Progenitor cell of endocrine pancreas (in vitro differentiated cells): Measurements from ENCODE around the gene GJB2. TPM values are rescaled to one million over a fixed set of nuclear protein-coding genes. Genes with fewer than 3 reads are reported as not detected.

Source experiments
- DNase-seq: peaks from one replicate; pipeline ENCODE4 v3.0.0; 2021; ENCODE audit warnings: low spot score; ENCODE audit not compliant: unreplicated experiment
- H3K27ac Mint-ChIP-seq: 2 replicates; pipeline ENCODE4 v1.8.0; 2021; ENCODE audit warnings: mild to moderate bottlenecking, moderate library complexity, mixed read lengths
- H3K27me3 Mint-ChIP-seq: 2 replicates; pipeline ENCODE4 v1.8.0; 2021; ENCODE audit warnings: mixed read lengths
- H3K36me3 Mint-ChIP-seq: 2 replicates; pipeline ENCODE4 v1.8.0; 2022; ENCODE audit warnings: mixed read lengths; ENCODE audit not compliant: insufficient read depth
- H3K4me1 Mint-ChIP-seq: 2 replicates; pipeline ENCODE4 v1.8.0; 2021; ENCODE audit warnings: low read depth, mixed read lengths
- H3K4me3 Mint-ChIP-seq: 2 replicates; pipeline ENCODE4 v1.8.0; 2021; ENCODE audit warnings: low read depth, mild to moderate bottlenecking, moderate library complexity, mixed read lengths
- H3K9me3 Mint-ChIP-seq: 2 replicates; pipeline ENCODE4 v1.8.0; 2021; ENCODE audit warnings: low read depth, mixed read lengths
- CTCF ChIP-seq: fragments of 200-600 bp; sonication (generic); IDR thresholded peaks from one replicate; pipeline ENCODE4 v1.5.0; 2021; ENCODE audit warnings: antibody characterized with exemption, mild to moderate bottlenecking; ENCODE audit not compliant: unreplicated experiment
- total RNA-seq: library from RNA; stranded (reverse); gene quantifications from 2 replicates; pipeline ENCODE4 v1.2.1, GENCODE V29; 2021

GJB2 gene
- total RNA-seq, 1 donor from 2014 or later, result 1.1 TPM

- Mint-ChIP-seq H3K27ac (no peak overlapping the region), H3K36me3 (no peaks in the 10 kb centered on the region), H3K4me3 (peak overlapping the region; percentile 70), H3K27me3 (peaks cover 85% of the 10 kb centered on the region), H3K4me1 (peaks cover 11% of the 10 kb centered on the region), H3K9me3 (no peaks in the 10 kb centered on the region)
- DNase-seq, result no peak
- no peak for TF ChIP-seq CTCF
Measured at GRCh38 chr13:20192158-20192835, 441 bp downstream of the GJB2 start.

GRCh38 chr13:20191311-20192157 lies 1.2 kb downstream of the GJB2 start:
- no peak for TF ChIP-seq CTCF
- peak overlapping the region; percentile 70 for H3K4me3 Mint-ChIP-seq
- no peaks in the 10 kb centered on the region for H3K9me3 Mint-ChIP-seq
- H3K27me3 Mint-ChIP-seq, result peaks cover 80% of the 10 kb centered on the region
- peaks cover 9% of the 10 kb centered on the region for H3K4me1 Mint-ChIP-seq
- H3K36me3 Mint-ChIP-seq, result no peaks in the 10 kb centered on the region
- no peak for DNase-seq
- no peak overlapping the region for H3K27ac Mint-ChIP-seq

- TF ChIP-seq CTCF, result no peak
- H3K9me3 Mint-ChIP-seq, result no peaks in the 10 kb centered on the region
- no peak for DNase-seq
- no peak overlapping the region for H3K4me3 Mint-ChIP-seq
- H3K4me1 Mint-ChIP-seq, result peaks cover 9% of the 10 kb centered on the region
- no peaks in the 10 kb centered on the region for H3K36me3 Mint-ChIP-seq
- peaks cover 72% of the 10 kb centered on the region for H3K27me3 Mint-ChIP-seq
- H3K27ac Mint-ChIP-seq, result no peak overlapping the region
Measured at GRCh38 chr13:20190481-20191310, 2.0 kb downstream of the GJB2 start.

GRCh38 chr13:20190076-20190475 lies 2.7 kb downstream of the GJB2 start:
- Mint-ChIP-seq H3K27ac (no peak overlapping the region), H3K4me3 (no peak overlapping the region)

More at GRCh38 chr13:20190076-20190475, 2.7 kb downstream of the GJB2 start:
- no peak for DNase-seq
- H3K27me3 Mint-ChIP-seq, result peaks cover 70% of the 10 kb centered on the region
- no peak for TF ChIP-seq CTCF
- H3K9me3 Mint-ChIP-seq, result no peaks in the 10 kb centered on the region
- no peaks in the 10 kb centered on the region for H3K36me3 Mint-ChIP-seq
- peaks cover 11% of the 10 kb centered on the region for H3K4me1 Mint-ChIP-seq
